H1 (cell line): ENCODE results near the gene PPM1G. TPM values are rescaled to one million over a fixed set of nuclear protein-coding genes. Genes with fewer than 3 reads are reported as not detected.

Source experiments
- CTCF ChIA-PET: fragments of 300-600 bp; sonication (Branson Sonifier 250); formaldehyde crosslinking; loops from one replicate; lab custom pipeline; 2021; ENCODE audit not compliant: partially characterized antibody; lab: Charles Lee
- POLR2A ChIA-PET: fragments of 300-600 bp; sonication (Branson Sonifier 250); formaldehyde crosslinking; loops from one replicate; lab custom pipeline; 2021; ENCODE audit warnings: inconsistent platforms; ENCODE audit not compliant: partially characterized antibody; lab: Charles Lee
- DNase-seq, 2 experiments: peaks; one replicate each; pipeline versions ENCODE4 v3.0.0 to v3.0.0-alpha.2; 2010 to 2022; ENCODE audit warnings: low spot score in 2 of 2, low read depth in 1 of 2, mixed read lengths in 1 of 2
- FAIRE-seq: peaks from 2 replicates; lab custom pipeline; 2011; peaks lifted over from hg19 to GRCh38; lab: Jason Lieb, UNC
- H2AFZ ChIP-seq: 2 replicates; pipeline ENCODE4 v1.8.1; 2012; ENCODE audit warnings: low read length, inconsistent platforms
- H2AK5ac ChIP-seq: 2 replicates; pipeline ENCODE4 v1.6.1; 2013; ENCODE audit warnings: low read depth, low read length
- H2BK120ac ChIP-seq: replicated peaks from 2 replicates; pipeline ENCODE3; 2013; ENCODE audit warnings: low read depth, low read length, inconsistent platforms
- H2BK12ac ChIP-seq: 2 replicates; pipeline ENCODE4 v1.6.1; 2013; ENCODE audit warnings: low read depth, low read length
- H2BK15ac ChIP-seq: 2 replicates; pipeline ENCODE4 v1.6.1; 2013; ENCODE audit warnings: low read length
- H2BK20ac ChIP-seq: 2 replicates; pipeline ENCODE4 v1.6.1; 2013; ENCODE audit warnings: low read length
- H2BK5ac ChIP-seq: 2 replicates; pipeline ENCODE4 v1.6.1; 2013; ENCODE audit warnings: low read depth, low read length
- H3K14ac ChIP-seq: 2 replicates; pipeline ENCODE4 v1.6.1; 2013; ENCODE audit warnings: inconsistent platforms; ENCODE audit not compliant: insufficient read length
- H3K18ac ChIP-seq: 2 replicates; pipeline ENCODE4 v1.6.1; 2013; ENCODE audit warnings: low read length; ENCODE audit errors: extremely low read depth
- H3K23ac ChIP-seq: 2 replicates; pipeline ENCODE4 v1.6.1; 2013; ENCODE audit warnings: inconsistent platforms; ENCODE audit not compliant: insufficient read length
- H3K23me2 ChIP-seq: 2 replicates; pipeline ENCODE4 v1.6.1; 2013; ENCODE audit warnings: low read depth, low read length
- H3K27ac ChIP-seq: 2 replicates; pipeline ENCODE4 v1.6.1; 2011; ENCODE audit warnings: low read depth, low read length, inconsistent platforms
- H3K27me3 ChIP-seq, 4 experiments: replicated peaks in 1 of 4; 1 replicate in 1 of 4; 2 replicates in 3 of 4; pipeline versions ENCODE4 v1.6.1 to v1.8.1; 2011 to 2013; ENCODE audit warnings: low read length in 3 of 4, mild to moderate bottlenecking in 3 of 4, inconsistent platforms in 2 of 4, mixed read lengths in 2 of 4, moderate library complexity in 1 of 4; ENCODE audit not compliant: control insufficient read depth in 3 of 4, insufficient read depth in 3 of 4; ENCODE audit errors: extremely low read depth in 1 of 4
- H3K36me3 ChIP-seq, 4 experiments: 2 replicates each; pipeline versions ENCODE4 v1.6.1 to v1.8.1; 2011 to 2013; ENCODE audit warnings: mild to moderate bottlenecking in 4 of 4, low read length in 3 of 4, moderate library complexity in 2 of 4, control low read depth in 1 of 4, inconsistent platforms in 1 of 4; ENCODE audit not compliant: insufficient read depth in 4 of 4, control insufficient read depth in 2 of 4
- H3K4ac ChIP-seq: replicated peaks from 2 replicates; pipeline ENCODE3; 2013; ENCODE audit warnings: low read length, low read depth, mixed read lengths, inconsistent platforms; ENCODE audit not compliant: insufficient read length
- H3K4me1 ChIP-seq, 4 experiments: replicated peaks in 1 of 4; 1 replicate in 1 of 4; 2 replicates in 3 of 4; pipeline versions ENCODE4 v1.6.1 to v1.8.1; 2011 to 2013; ENCODE audit warnings: low read length in 3 of 4, inconsistent platforms in 2 of 4, mixed read lengths in 1 of 4; ENCODE audit not compliant: insufficient read depth in 4 of 4, control insufficient read depth in 3 of 4
- H3K4me2 ChIP-seq, 2 experiments: 2 replicates each; pipeline versions ENCODE4 v1.6.1 to v1.8.1; 2011 to 2013; ENCODE audit warnings: low read depth in 2 of 2, low read length in 2 of 2, control low read depth in 1 of 2, inconsistent platforms in 1 of 2, mild to moderate bottlenecking in 1 of 2; ENCODE audit not compliant: insufficient read depth in 1 of 2
- H3K4me3 ChIP-seq, 4 experiments: fragments of 200-600, 300-600 bp in 1 of 4; sonication (generic), shearing (Covaris generic), sonication (Bioruptor Twin) in 1 of 4; 2 replicates each; pipeline versions ENCODE4 v1.5.1 to v1.8.1; 2011 to 2016; ENCODE audit warnings: low read length in 4 of 4, low read depth in 3 of 4, control low read depth in 2 of 4, inconsistent platforms in 2 of 4, mild to moderate bottlenecking in 2 of 4, mixed read lengths in 1 of 4, moderate library complexity in 1 of 4; ENCODE audit not compliant: insufficient read depth in 2 of 4; ENCODE audit errors: extremely low read depth in 1 of 4
- H3K56ac ChIP-seq: replicated peaks from 2 replicates; pipeline ENCODE3; 2013; ENCODE audit warnings: low read depth, mild to moderate bottlenecking, mixed read lengths, low read length, inconsistent platforms; ENCODE audit not compliant: insufficient read length
- H3K79me1 ChIP-seq: 2 replicates; pipeline ENCODE4 v1.6.1; 2013; ENCODE audit warnings: low read depth, low read length, control low read depth
- H3K79me2 ChIP-seq, 2 experiments: 2 replicates each; pipeline versions ENCODE4 v1.6.1 to v1.8.1; 2012 to 2013; ENCODE audit warnings: low read length in 2 of 2, mild to moderate bottlenecking in 2 of 2, inconsistent platforms in 1 of 2; ENCODE audit not compliant: insufficient read depth in 2 of 2, control insufficient read depth in 1 of 2
- H3K9ac ChIP-seq, 4 experiments: replicated peaks in 1 of 4; 1 replicate in 1 of 4; 2 replicates in 3 of 4; pipeline versions ENCODE4 v1.6.1 to v1.8.1; 2011 to 2013; ENCODE audit warnings: low read depth in 3 of 4, low read length in 3 of 4, control low read depth in 2 of 4, mild to moderate bottlenecking in 2 of 4, moderate library complexity in 2 of 4, inconsistent platforms in 1 of 4; ENCODE audit errors: extremely low read depth in 1 of 4
- H3K9me3 ChIP-seq, 2 experiments: 2 replicates each; pipeline versions ENCODE4 v1.6.1 to v1.8.1; 2012 to 2013; ENCODE audit warnings: mild to moderate bottlenecking in 2 of 2, moderate library complexity in 2 of 2, control low read depth in 1 of 2, inconsistent platforms in 1 of 2, low read depth in 1 of 2, low read length in 1 of 2, mixed read lengths in 1 of 2; ENCODE audit not compliant: insufficient read depth in 2 of 2
- H4K20me1 ChIP-seq, 2 experiments: replicated peaks in 1 of 2; 2 replicates each; pipeline versions ENCODE3 to v1.8.1; 2011 to 2013; ENCODE audit warnings: inconsistent platforms in 2 of 2, low read length in 2 of 2, mild to moderate bottlenecking in 1 of 2; ENCODE audit not compliant: insufficient read depth in 2 of 2, control insufficient read depth in 1 of 2
- H4K5ac ChIP-seq: 2 replicates; pipeline ENCODE4 v1.6.1; 2013; ENCODE audit warnings: low read length, low read depth, mixed read lengths, inconsistent platforms; ENCODE audit not compliant: insufficient read length
- H4K8ac ChIP-seq: 2 replicates; pipeline ENCODE4 v1.8.0; 2013; ENCODE audit warnings: mild to moderate bottlenecking, moderate library complexity, low read length, inconsistent platforms; ENCODE audit not compliant: insufficient read depth; ENCODE audit errors: extremely low read depth
- H4K91ac ChIP-seq: replicated peaks from 2 replicates; pipeline ENCODE3; 2013; ENCODE audit warnings: low read length, mixed read lengths, inconsistent platforms; ENCODE audit not compliant: insufficient read length
- GTF2F1 ChIP-seq: IDR thresholded peaks from 2 replicates; pipeline ENCODE4 v1.6.1; 2012; ENCODE audit warnings: low read depth, low read length, improper control_type of control experiment, borderline replicate concordance
- KDM5A ChIP-seq: fragments of 200-600 bp; IDR thresholded peaks from 2 replicates; pipeline ENCODE4 v1.7.1; 2012; ENCODE audit warnings: mild to moderate bottlenecking, low read length, inconsistent platforms, mixed read lengths
- POLR2AphosphoS5 ChIP-seq: IDR thresholded peaks from 2 replicates; pipeline ENCODE4 v1.6.1; 2011; ENCODE audit warnings: low read depth, low read length
- TAF1 ChIP-seq: IDR thresholded peaks from 2 replicates; pipeline ENCODE4 v1.6.1; 2011; ENCODE audit warnings: mild to moderate bottlenecking, low read depth, low read length
- WGBS, 2 experiments: shearing (Covaris generic) in 1 of 2; methylation state at CpG; one replicate each; pipeline versions ENCODE4 v1.1.6 to v1.1.7; 2013 to 2015; ENCODE audit warnings: low lambda C conversion rate in 2 of 2, mixed read lengths in 2 of 2, inconsistent platforms in 1 of 2, low coverage in 1 of 2, missing lambda C conversion rate in 1 of 2; ENCODE audit not compliant: insufficient replicate concordance in 2 of 2, insufficient coverage in 1 of 2, insufficient read length in 1 of 2; ENCODE audit errors: extremely low coverage in 1 of 2, missing lambda C conversion rate in 1 of 2; 5-methylcytosine and 5-hydroxymethylcytosine counted together
- polyA plus RNA-seq, 7 experiments: library from polyadenylated mRNA; depleted of rRNA in 3 of 7; stranded (reverse) in 5 of 7; unstranded in 2 of 7; fragments of >200 nt in 5 of 7; fragments of 200-250 nt in 2 of 7; gene quantifications; 1 replicate in 5 of 7; 2 replicates in 1 of 7; 4 replicates in 1 of 7; pipeline versions ENCODE4 v1.2.1 to v1.2.3, GENCODE V29; 2011 to 2013; ENCODE audit warnings: missing spikeins in 2 of 7, mixed read lengths in 2 of 7
- total RNA-seq: library from RNA; stranded (reverse); fragmentation: NEBNext Ultra II Directional; extraction: Animal tissue kit (Norgen Biotek cat#: 25700); gene quantifications from 2 replicates; pipeline ENCODE4 v1.2.1, GENCODE V29; 2021

The PPM1G gene
- total and polyA plus RNA-seq, 2 of the 8 experiments (the other 6 are each of a cell fraction or from before 2014, with no cell fraction given): 73.3 to 203 TPM

GRCh38 chr2:27445155-27445554, 35.8 kb upstream of the PPM1G start:
- no peak overlapping the region for H2AFZ ChIP-seq
- no peak overlapping the region for H2BK5ac ChIP-seq
- H2BK12ac ChIP-seq: no peak overlapping the region
- no peak overlapping the region for H3K4ac ChIP-seq
- POLR2A ChIA-PET: interaction anchor here (0.6 to 1.5 kb wide), 6 partner anchors 10 to 224 kb away, joined by 3 to 10 read pairs (median 4); partner anchors contain the start of genes GTF3C2, NRBP1 and PPM1G
- no peak overlapping the region for H2AK5ac ChIP-seq
- no peak overlapping the region for H2BK120ac ChIP-seq
- no peak overlapping the region for H3K4me3 ChIP-seq
- H2BK15ac ChIP-seq: no peak overlapping the region
- WGBS, 2 experiments: 91% methylated on average over 8 of the region's 8 CpGs; no CpG with 5 or more reads in 1 of the 2 experiments
- CTCF ChIA-PET: interaction anchor here (1.0 kb wide), 1 partner anchor 239 kb away, joined by 4 read pairs; no protein-coding TSS in a partner anchor
- H4K91ac ChIP-seq: no peak overlapping the region
- H3K23ac ChIP-seq: no peak overlapping the region
- no peak overlapping the region for H3K18ac ChIP-seq
- H3K9me3 ChIP-seq: no peaks in the 10 kb centered on the region
- no peaks in the 10 kb centered on the region for H4K20me1 ChIP-seq
- peaks cover 0 to 14% (median 8%) of the 10 kb centered on the region in 4 experiments; a peak in 5 of 7 replicates for H3K4me1 ChIP-seq
- DNase-seq (no peak), FAIRE-seq (no peak)
- H3K79me1 ChIP-seq: no peaks in the 10 kb centered on the region; the same call in 1 of the 2 replicates
- H4K5ac ChIP-seq: no peak overlapping the region
- H3K36me3 ChIP-seq: peaks cover 8 to 27% (median 13%) of the 10 kb centered on the region in 4 experiments; a peak in 7 of 8 replicates
- H3K14ac ChIP-seq: no peak overlapping the region
- H2BK20ac ChIP-seq: no peak overlapping the region
- no peaks in the 10 kb centered on the region for H3K27me3 ChIP-seq
- H3K27ac ChIP-seq: no peak overlapping the region
- H3K4me2 ChIP-seq: no peak overlapping the region
- no peaks in the 10 kb centered on the region for H3K79me2 ChIP-seq
- no peak overlapping the region for H3K9ac ChIP-seq
- TF ChIP-seq GTF2F1 (no peak), TAF1 (no peak), KDM5A (no peak), POLR2AphosphoS5 (no peak)
- H4K8ac ChIP-seq: peak overlapping the region; percentile 9; the same call in 1 of the 2 replicates
- no peak overlapping the region for H3K56ac ChIP-seq
- peaks cover 8% of the 10 kb centered on the region for H3K23me2 ChIP-seq
